GM21576 (cell line): ENCODE measurements around the gene PRAMEF26.
"Not testable (repeated sequence)": the region's sequence is repeated elsewhere in the genome, so short reads cannot be mapped to it uniquely, and the experiment has no call there.

Experiments
- ATAC-seq: cut with Tn5 transposase; IDR thresholded peaks from one replicate; pipeline ENCODE4 v1.9.1; 2021; ENCODE audit warnings: mild to moderate bottlenecking, moderate library complexity; ENCODE audit not compliant: unreplicated experiment

PRAMEF26 gene

DNA sequence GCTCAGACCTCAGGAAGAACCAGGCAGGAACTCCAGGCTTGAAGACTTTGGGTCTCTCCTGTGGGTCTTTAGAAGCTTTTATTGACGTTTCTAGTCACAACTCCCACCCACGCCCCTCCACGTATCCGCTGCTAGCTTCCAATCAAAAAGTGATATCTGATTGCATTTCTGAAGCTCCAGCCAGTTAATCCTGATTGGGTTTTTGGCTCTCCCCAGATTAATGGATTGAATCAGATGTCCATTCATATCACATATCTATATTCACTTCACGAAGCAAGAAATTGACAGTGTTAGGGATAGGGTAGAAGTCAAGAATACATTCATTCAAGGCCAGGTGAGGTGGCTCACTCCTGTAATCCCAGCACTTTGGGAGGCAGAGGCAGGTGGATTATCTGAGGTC, at the start of gene PRAMEF26:
Gene PRAMEF26 (minus strand): TSS at position 101 of the 400 bp plus-strand sequence. CDS start 2,914 bp downstream, outside the sequence.
- not testable (repeated sequence) for ATAC-seq

DNA sequence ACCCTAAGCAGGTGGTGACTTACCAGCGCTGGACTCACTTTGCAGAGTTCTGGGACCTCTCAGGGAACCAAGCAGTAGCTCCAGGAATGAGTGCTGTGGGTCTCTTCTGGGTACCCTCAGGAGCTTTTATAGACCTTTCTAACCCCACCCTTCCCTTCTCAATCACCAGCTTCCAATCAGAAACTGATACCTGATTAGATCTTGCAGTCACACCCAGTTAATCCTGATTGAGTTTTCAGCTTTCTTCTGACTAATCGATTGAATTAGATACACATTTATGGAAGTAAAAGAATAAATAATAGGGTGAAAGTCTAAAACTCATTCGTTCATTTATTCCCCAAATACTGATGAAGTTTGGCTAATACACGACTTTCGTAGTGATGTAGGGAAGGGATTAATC, 45.5 kb upstream of the PRAMEF26 start, which contains the start of gene PRAMEF13:
Gene PRAMEF13 (minus strand): TSS at position 101 of the 400 bp plus-strand sequence. CDS start 1,820 bp downstream, outside the sequence.
- ATAC-seq, result not testable (repeated sequence)

DNA sequence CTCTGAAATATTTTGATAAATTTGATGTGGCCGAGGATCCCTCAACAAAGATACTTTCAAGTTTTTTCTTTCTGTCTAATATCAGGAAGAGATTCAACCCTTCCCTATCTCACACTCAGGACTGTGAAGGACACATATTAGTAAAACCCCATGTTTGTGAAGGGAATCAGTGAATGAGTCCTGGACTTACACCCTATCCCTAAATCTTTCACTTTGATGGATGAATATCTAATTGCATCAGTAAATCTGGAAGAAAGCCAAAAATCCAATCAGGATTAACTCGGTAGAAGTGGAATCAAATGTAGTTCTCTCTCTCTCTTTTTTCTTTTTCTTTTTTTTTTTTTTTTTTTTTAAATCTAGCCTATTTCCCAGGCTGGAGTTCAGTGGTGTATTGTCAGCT, 15.7 kb upstream of the PRAMEF26 start, which contains the start of gene PRAMEF9:
Gene PRAMEF9 (plus strand): TSS at position 301 of the 400 bp plus-strand sequence. CDS start 3,433 bp downstream, outside the sequence.
- ATAC-seq, result not testable (repeated sequence)

- ATAC-seq, result not testable (repeated sequence)
Observed at GRCh38 chr1:13165531-13165930, 9.7 kb upstream of the PRAMEF26 start, which contains the start of gene HNRNPCL4. Gene HNRNPCL4, minus strand, starts transcription at chr1:13165631. Its CDS starts 164 bp downstream, at chr1:13165467.

DNA sequence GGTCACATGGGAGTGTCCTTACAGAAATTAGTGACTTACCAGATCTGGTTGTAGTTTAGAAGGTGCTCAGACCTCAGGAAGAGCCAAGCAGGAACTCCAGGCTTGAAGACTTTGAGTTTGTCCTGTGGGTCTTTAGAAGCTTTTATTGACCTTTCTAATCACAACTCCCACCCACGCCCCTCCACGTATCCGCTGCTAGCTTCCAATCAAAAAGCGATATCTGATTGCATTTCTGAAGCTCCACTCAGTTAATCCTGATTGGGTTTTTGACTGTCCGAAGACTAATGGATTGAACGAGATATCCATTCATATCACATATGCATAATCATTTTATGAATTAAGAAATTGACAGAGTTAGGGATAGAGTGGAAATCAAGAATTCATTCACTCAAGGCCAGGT, 39.1 kb downstream of the PRAMEF26 start, which contains the start of gene HNRNPCL2:
Gene HNRNPCL2 (minus strand): TSS at position 101 of the 400 bp plus-strand sequence. CDS start 454 bp downstream, outside the sequence.
- ATAC-seq, result not testable (repeated sequence)
